Loucy (cell line): ENCODE results near the gene OR5C1.

Source experiments
- CTCF ChIP-seq: fragments of 200-600 bp; sonication (generic); conservative IDR thresholded peaks from 2 replicates; pipeline ENCODE4 v1.5.1; 2014; ENCODE audit warnings: mild to moderate bottlenecking, antibody characterized with exemption, low read length
- EZH2phosphoT487 ChIP-seq: fragments of 200-600 bp; IDR thresholded peaks from 2 replicates; pipeline ENCODE4 v1.6.1; 2018; ENCODE audit warnings: antibody characterized with exemption, mild to moderate bottlenecking, moderate library complexity, borderline replicate concordance

GRCh38 chr9:122806661-122807060 lies 17.9 kb downstream of the OR5C1 start:
- TF ChIP-seq CTCF (no peak), EZH2phosphoT487 (no peak)
